ENCODE data around the gene SORT1.
"Not testable (repeated sequence)": the region's sequence is repeated elsewhere in the genome, so short reads cannot be mapped to it uniquely, and the experiment has no call there.

Gene SORT1

GRCh38 chr1:109299558-109300343, 98.0 kb downstream of the SORT1 start:
- no peak for DNase-seq (ENCODE audit: low read depth, low spot score)

DNA sequence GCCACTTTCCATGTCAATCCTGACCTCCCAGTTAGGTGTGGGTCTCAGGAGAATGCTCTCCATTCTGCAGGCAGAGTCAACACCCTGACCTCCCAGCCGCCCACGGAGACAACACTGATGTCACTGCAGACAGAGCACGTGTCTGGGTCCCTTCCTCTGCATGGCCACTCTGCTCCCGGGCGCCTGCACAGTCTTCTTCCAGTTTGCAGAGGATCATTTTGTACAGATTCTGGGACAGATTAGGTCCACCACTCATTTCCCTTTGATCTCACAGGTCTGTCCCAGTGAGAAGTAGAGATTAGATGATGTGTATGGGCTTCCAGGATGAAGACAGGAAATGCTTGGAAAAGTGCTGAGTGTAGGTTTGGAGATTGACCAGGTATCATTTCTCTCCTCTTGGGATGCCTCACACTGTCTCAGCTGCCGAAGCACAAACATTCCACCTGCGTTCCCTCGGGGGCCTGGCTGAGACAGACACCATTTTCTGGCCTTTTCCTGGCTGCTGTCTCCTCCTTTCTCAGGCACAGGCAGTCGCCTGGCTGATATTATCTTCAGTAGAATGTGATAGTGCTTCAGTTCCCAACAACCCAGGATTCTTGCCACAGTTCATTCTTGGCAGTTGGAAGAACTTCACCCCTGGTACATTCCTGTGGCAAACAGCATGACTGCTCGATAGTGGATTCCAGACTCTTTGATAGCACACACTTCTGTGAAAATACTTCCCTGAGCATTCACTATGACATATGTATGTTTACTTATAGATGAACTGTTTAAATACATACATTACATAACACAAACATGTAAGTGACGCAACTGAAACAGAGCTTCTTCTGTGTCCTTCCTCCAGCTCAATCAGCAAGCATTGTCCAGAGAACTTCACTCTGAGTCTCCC, 98.8 kb downstream of the SORT1 start:
- DNase-seq (ENCODE audit: low read depth, low spot score): no peak

DNA sequence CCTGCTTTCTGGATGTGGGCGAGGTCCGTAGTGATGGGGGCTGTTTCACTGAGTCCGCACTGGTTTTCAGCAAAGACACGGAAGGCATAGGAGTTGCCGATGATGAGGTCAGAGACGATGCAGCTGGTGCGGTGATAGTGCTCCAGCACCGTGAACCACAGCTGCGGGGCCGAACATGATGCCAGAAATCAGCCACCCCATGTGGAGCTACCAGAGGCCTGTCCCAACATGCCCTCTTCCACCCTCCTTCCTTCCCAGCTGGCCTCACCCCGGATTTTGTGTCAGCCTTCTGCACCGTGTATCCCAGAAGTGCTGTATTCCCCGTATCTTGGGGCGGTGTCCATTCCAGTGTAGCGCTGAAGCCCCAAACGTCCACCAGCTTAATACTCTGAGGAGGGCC, 100.9 kb downstream of the SORT1 start:
- DNase-seq (ENCODE audit: low read depth, low spot score): no peak

- no peak for DNase-seq (ENCODE audit: low read depth, low spot score)
Measured at GRCh38 chr1:109295712-109296415, 101.9 kb downstream of the SORT1 start.

DNA sequence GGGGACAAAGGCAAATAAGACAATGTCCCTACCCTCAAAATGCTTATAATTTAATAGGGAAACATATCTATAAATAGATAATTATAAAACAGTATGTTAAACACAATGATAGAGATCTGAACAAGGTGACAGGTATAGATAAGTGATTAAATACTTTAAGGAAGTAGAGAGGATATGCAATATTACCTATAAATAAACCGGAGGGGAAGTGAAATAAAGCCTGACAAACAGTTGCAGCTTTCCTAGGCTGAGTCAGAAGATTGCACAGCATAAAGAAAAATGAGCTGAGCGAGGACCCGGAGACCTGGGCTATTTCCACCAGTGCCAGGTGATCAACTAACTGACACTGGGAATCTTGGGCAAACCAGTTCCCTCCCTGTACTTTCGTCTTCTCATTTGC, 103.2 kb downstream of the SORT1 start:
- DNase-seq (ENCODE audit: low read depth, low spot score): no peak

DNA sequence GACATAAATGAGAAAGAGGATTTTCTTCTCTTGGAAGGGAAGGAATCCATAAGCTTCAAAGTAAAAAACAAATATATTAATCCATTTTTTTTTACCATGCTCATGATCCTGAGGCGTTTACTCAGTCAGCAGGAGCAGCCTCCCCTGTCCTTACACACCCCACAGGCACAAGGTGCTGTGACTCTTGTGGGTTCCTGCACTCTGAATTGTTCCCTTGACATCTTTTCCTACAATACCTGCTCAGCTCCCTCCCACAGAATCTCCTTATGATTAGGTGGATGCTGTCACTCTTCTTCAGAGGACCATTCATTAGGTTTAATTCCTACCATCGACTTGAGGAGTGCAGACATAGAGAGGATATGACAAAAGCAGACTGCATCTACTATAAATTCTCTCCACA, 104.7 kb downstream of the SORT1 start:
- DNase-seq (ENCODE audit: low read depth, low spot score): no peak

- DNase-seq (ENCODE audit: low read depth, low spot score): no peak
Measured at GRCh38 chr1:109292364-109292763, 105.4 kb downstream of the SORT1 start.

DNA sequence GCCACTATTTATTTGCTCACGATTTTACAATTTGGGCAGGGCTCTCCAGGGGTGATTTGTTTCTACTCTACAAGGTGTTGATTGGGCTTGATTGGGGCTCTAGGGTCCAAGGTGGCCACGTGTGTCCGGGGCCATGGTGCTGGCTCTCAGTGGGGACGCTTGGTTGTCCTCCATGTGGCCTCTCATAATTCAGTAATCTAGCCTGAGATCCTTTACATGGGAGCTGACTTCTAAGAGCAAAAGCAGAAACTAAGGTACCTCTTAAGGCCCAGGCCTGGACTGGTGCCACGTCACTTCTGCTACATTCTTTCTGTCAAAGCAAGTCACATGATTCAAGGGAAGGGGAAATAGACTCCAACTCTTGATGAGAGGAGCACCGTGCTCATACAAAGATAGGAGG, 106.7 kb downstream of the SORT1 start:
- no peak for DNase-seq (ENCODE audit: low read depth, low spot score)

GRCh38 chr1:109290137-109290536, 107.6 kb downstream of the SORT1 start:
- no peak for DNase-seq (ENCODE audit: low read depth, low spot score)

DNA sequence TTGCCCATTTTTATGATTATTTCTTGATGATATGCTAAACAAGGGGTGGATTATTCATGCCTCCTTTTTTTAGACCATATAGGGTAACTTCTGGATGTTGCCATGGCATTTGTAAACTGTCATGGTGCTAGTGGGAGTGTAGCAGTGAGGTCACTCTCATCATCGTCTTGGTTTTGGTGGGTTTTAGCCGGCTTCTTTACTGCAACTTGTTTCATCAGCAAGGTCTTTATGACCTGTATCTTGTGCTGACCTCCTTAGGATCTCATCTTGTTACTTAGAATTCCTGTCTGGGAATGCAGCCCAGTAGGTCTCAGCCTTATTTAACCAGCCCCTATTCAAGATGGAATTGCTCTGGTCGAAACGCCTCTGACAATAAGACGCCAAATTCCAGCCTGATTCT, 111.0 kb downstream of the SORT1 start:
- DNase-seq (ENCODE audit: low read depth, low spot score): not testable (repeated sequence)

GRCh38 chr1:109283748-109284600, 113.7 kb downstream of the SORT1 start:
- no peak for DNase-seq (ENCODE audit: low read depth, low spot score)

DNA sequence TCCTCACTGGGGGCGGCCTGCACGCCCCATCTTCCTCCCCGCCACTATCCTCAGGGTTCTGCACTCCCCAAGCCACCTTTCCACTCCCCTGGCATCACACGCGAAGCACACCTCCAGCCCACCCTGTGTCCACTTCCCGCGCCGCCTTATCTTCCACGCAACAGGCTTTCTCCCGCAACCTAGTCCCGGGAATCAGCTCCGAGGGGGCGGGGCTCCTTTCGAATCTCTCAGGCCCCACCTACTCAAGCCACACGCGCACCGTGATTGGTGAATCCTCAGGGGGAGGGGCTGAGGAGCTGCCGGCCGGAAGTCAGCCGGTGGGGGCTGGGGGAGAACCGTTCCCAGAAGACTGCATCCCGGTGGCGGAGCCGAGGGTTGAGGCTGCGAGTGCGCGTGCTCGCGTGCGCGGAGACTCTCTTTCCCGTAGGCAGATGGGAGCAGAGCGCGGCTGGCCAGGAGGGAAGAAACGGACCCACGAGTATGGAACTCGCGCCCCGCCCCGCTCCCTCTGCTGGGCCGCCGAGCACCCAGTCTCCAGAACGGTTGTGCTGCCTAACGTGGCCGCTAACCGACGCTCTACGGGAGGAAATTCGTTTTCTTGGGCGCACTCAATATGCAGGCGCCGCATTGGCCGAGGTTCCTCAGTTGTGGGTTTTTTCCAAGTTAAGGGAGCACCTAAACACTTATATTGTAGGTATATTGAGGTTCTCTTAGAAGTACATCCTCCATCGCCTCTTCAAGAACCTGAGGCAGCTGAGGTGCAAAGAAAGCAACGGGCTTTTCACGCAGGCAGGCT, 114.6 kb downstream of the SORT1 start, which contains the start of gene PSRC1:
PSRC1 (minus strand) TSS at position 194 of the 796 bp plus-strand sequence.
- peak; percentile 79 for DNase-seq (ENCODE audit: low read depth, low spot score)

GRCh38 chr1:109282497-109282951, 115.2 kb downstream of the SORT1 start:
- no peak for DNase-seq (ENCODE audit: low read depth, low spot score)

- no peak for DNase-seq (ENCODE audit: low read depth, low spot score)
Measured at GRCh38 chr1:109281680-109282496, 115.8 kb downstream of the SORT1 start.

GRCh38 chr1:109280862-109281261, 116.9 kb downstream of the SORT1 start:
- no peak for DNase-seq (ENCODE audit: low read depth, low spot score)

- no peak for DNase-seq (ENCODE audit: low read depth, low spot score)
Measured at GRCh38 chr1:109279615-109280278, 118.0 kb downstream of the SORT1 start.

DNA sequence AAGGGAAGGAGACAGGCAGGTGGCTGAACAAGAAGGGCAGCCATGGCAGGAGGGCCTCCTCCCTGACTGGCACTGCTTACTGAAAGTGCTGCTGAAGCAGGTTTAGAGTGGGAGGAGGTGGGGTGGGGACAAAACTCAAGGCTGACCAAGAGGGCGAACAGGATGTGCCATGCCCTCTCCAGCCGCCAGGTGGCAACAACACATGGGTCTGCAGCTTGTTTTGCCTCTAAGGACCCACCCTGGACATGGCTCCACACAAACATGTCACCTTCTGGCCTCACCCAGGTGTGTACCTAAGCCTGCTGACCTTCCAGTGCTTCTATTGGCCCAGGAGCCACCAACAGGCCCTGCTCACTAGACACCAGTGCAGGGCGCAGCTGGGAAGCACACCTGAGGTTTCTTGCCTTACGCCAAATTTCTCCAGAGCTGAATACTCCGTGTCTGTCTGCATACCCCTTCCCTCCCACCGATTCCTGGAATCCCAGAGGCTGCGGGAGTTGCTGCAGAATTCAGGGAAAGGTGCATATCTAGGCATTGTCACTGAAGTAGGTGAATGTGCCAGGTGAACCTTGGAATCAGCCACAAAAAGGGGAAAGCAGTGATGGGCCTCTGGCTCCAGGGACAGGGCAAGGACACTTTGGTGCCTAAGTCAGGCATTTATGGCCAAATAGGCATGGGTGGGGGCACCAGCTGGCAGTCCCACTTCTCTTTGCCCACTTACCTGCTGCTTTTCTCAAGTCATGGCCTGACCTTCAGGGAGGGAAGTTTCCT, 120.1 kb downstream of the SORT1 start:
- no peak for DNase-seq (ENCODE audit: low read depth, low spot score)
